Gastrocnemius medialis (tissue), 4 donors: Measurements from ENCODE around the gene COL19A1. TPM values are rescaled to one million over a fixed set of nuclear protein-coding genes. Genes with fewer than 3 reads are reported as not detected.

ENCODE experiments used
- ATAC-seq, 2 donors: fragments of 150-250 bp; one replicate each; pipeline ENCODE4 v1.9.1; 2016
- DNase-seq, 2 donors: peaks; one replicate each; pipeline ENCODE4 v3.0.0-alpha.2; 2019
- H3K27ac ChIP-seq, 4 donors: fragments of 200-600 bp; sonication (generic); 1 replicate in 1 of 4; 2 replicates in 3 of 4; pipeline ENCODE4 v1.5.1; 2016 to 2018; ENCODE audit warnings: mild to moderate bottlenecking in 2 of 4, moderate library complexity in 1 of 4
- H3K27me3 ChIP-seq, 3 donors: fragments of 200-600 bp; sonication (generic) in 2 of 3; 1 replicate in 1 of 3; 2 replicates in 2 of 3; pipeline versions ENCODE4 v1.5.1 to v1.6.0; 2016 to 2019; ENCODE audit warnings: mild to moderate bottlenecking in 1 of 3, moderate library complexity in 1 of 3
- H3K36me3 ChIP-seq, 2 donors: fragments of 200-600 bp; sonication (generic) in 1 of 2; one replicate each; pipeline ENCODE4 v1.5.1; 2017 to 2018
- H3K4me1 ChIP-seq, 2 donors: fragments of 200-600 bp; sonication (generic) in 1 of 2; one replicate each; pipeline ENCODE4 v1.5.1; 2016 to 2017; ENCODE audit warnings: mild to moderate bottlenecking in 2 of 2
- H3K4me3 ChIP-seq, 4 donors: fragments of 200-600 bp; sonication (generic) in 3 of 4; 1 replicate in 1 of 4; 2 replicates in 3 of 4; pipeline ENCODE4 v1.5.1; 2016 to 2019; ENCODE audit warnings: mild to moderate bottlenecking in 2 of 4
- H3K9me3 ChIP-seq, 3 donors: fragments of 200-600 bp; sonication (generic) in 2 of 3; 1 replicate in 1 of 3; 2 replicates in 2 of 3; pipeline ENCODE4 v1.5.1; 2016 to 2019
- CTCF ChIP-seq, 5 experiments: fragments of 450-650 bp in 3 of 5; fragments of 200-600 bp in 2 of 5; sonication (generic) in 2 of 5; IDR thresholded peaks in 4 of 5; conservative IDR thresholded peaks in 1 of 5; 1 replicate in 4 of 5; 2 replicates in 1 of 5; pipeline ENCODE4 v1.5.1; 2016 to 2019; ENCODE audit warnings: antibody characterized with exemption in 5 of 5, mild to moderate bottlenecking in 3 of 5, moderate library complexity in 3 of 5
- POLR2A ChIP-seq, 2 donors: fragments of 450-650 bp; IDR thresholded peaks; one replicate each; pipeline ENCODE4 v1.6.1; 2017; ENCODE audit warnings: antibody characterized with exemption in 2 of 2, mild to moderate bottlenecking in 2 of 2, moderate library complexity in 2 of 2
- in situ Hi-C, 4 donors: fragments of 200-750 bp; cut with MboI; loops; one replicate each; pipeline versions ENCODE4 v1.15.0 to v1.8.0; 2017; ENCODE audit warnings: low sequenced_read_pairs in 4 of 4
- intact Hi-C: fragments of 100-400 bp; cut with DNase I; formaldehyde crosslinking; loops from one replicate; pipeline ENCODE4 v1.15.1; 2023; ENCODE audit warnings: low total_unique reads
- total RNA-seq, 4 donors: library from RNA; depleted of rRNA; stranded (reverse); fragments of >200 nt; gene quantifications; one replicate each; pipeline versions ENCODE4 v1.1.0 to v1.2.3, GENCODE V29; 2016

COL19A1 gene
- total RNA-seq, 4 donors from 2014 or later: 0.05 to 0.65 (median 0.14) TPM

GRCh38 chr6:70175770-70176169 lies 309.4 kb downstream of the COL19A1 start:
- H3K36me3 ChIP-seq: no peaks in the 10 kb centered on the region
- ATAC-seq (no peak), DNase-seq (no peak)
- H3K9me3 ChIP-seq: no peaks in the 10 kb centered on the region
- H3K27ac ChIP-seq: no peak overlapping the region
- H3K4me1 ChIP-seq: no peaks in the 10 kb centered on the region
- no peaks in the 10 kb centered on the region for H3K27me3 ChIP-seq
- H3K4me3 ChIP-seq: no peak overlapping the region
- no peak for TF ChIP-seq CTCF (IDR thresholded peaks at IDR 0.05 in 4 of 5, conservative IDR thresholded peaks at IDR 0.05 in 1 of 5)
- no peak for TF ChIP-seq POLR2A (IDR thresholded peaks at IDR 0.05)
- intact Hi-C loops (no loop called here), in situ Hi-C loops (no loop called here)

DNA sequence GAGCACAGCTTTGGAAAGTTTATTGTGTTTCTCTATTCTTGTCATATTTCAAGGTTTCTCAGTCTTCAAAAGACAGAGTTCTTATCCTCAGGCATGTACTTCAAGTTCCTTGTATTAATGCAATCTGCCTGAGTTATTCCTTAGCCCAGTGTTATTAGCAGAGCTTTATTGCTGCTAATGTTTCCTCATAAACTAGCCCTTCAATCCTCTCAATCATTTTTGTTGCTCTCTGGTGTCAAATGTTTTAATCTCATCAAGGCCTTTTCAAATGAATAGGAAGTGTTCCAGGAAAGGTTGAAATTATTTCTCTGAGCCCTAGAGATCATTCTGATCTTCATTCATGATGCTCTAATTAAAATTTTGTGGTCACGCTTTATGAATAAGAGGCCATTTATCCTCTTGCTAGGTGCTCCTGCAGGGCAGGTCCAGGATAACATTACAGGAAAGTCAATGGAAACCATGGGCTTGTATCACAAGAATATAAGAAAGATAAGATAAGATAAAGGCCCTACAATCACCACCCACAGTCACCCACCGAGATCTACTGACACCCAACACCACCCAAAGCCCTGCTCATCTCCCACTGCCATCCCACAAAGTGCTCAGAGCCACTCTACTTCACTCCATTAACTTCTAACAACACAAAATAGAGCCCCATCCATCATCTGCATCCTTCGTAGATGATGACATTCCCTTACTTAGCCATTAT lies 310.6 kb downstream of the COL19A1 start:
- TF ChIP-seq CTCF (IDR thresholded peaks at IDR 0.05 in 4 of 5, conservative IDR thresholded peaks at IDR 0.05 in 1 of 5): no peak
- no peak for TF ChIP-seq POLR2A (IDR thresholded peaks at IDR 0.05)
- ATAC-seq (no peak), DNase-seq (no peak)
- in situ Hi-C loops (no loop called here), intact Hi-C loops (no loop called here)
- Histone ChIP-seq H3K9me3 (no peaks in the 10 kb centered on the region), H3K4me3 (no peak overlapping the region), H3K27ac (no peak overlapping the region), H3K4me1 (no peaks in the 10 kb centered on the region), H3K27me3 (no peaks in the 10 kb centered on the region), H3K36me3 (no peaks in the 10 kb centered on the region)

GRCh38 chr6:70180183-70180900 lies 314.0 kb downstream of the COL19A1 start:
- H3K27me3 ChIP-seq: no peaks in the 10 kb centered on the region
- no peak overlapping the region for H3K27ac ChIP-seq
- in situ Hi-C loops (no loop called here), intact Hi-C loops (no loop called here)
- H3K4me1 ChIP-seq: no peaks in the 10 kb centered on the region
- ATAC-seq (no peak), DNase-seq (no peak)
- H3K36me3 ChIP-seq: no peaks in the 10 kb centered on the region
- H3K4me3 ChIP-seq: no peak overlapping the region
- no peaks in the 10 kb centered on the region for H3K9me3 ChIP-seq
- TF ChIP-seq POLR2A (IDR thresholded peaks at IDR 0.05) (no peak), CTCF (IDR thresholded peaks at IDR 0.05 in 4 of 5, conservative IDR thresholded peaks at IDR 0.05 in 1 of 5) (no peak)

- intact Hi-C loops: no loop called here
- no peak for DNase-seq
- Histone ChIP-seq H3K9me3 (no peaks in the 10 kb centered on the region), H3K27me3 (no peaks in the 10 kb centered on the region), H3K4me3 (no peak overlapping the region), H3K27ac (no peak overlapping the region), H3K4me1 (no peaks in the 10 kb centered on the region), H3K36me3 (no peaks in the 10 kb centered on the region)
- in situ Hi-C loops: no loop called here
- ATAC-seq: no peak
- no peak for TF ChIP-seq POLR2A (IDR thresholded peaks at IDR 0.05)
- no peak for TF ChIP-seq CTCF (IDR thresholded peaks at IDR 0.05 in 4 of 5, conservative IDR thresholded peaks at IDR 0.05 in 1 of 5)
Observed at GRCh38 chr6:70180901-70181599, 314.7 kb downstream of the COL19A1 start.
